Mesodermal cell (in vitro differentiated cells): ENCODE results near the gene IGSF1.

ENCODE experiments used
- H3K27ac ChIP-seq: 2 replicates; pipeline ENCODE4 v1.7.0; 2013; ENCODE audit warnings: mild to moderate bottlenecking, low read depth, low read length, moderate library complexity; ENCODE audit not compliant: severe bottlenecking
- H3K36me3 ChIP-seq: 2 replicates; pipeline ENCODE4 v1.7.1; 2013; ENCODE audit warnings: mild to moderate bottlenecking, low read length, moderate library complexity; ENCODE audit not compliant: control insufficient read depth, insufficient read depth
- H3K4me1 ChIP-seq: one replicate; pipeline ENCODE4 v1.7.1; 2013; ENCODE audit warnings: mild to moderate bottlenecking, low read length; ENCODE audit not compliant: insufficient read depth, control insufficient read depth, poor library complexity, severe bottlenecking
- H3K4me3 ChIP-seq: 2 replicates; pipeline ENCODE4 v1.7.0; 2013; ENCODE audit warnings: low read length, control low read depth, mild to moderate bottlenecking; ENCODE audit not compliant: insufficient read depth, poor library complexity, severe bottlenecking; ENCODE audit errors: extremely low read depth
- H3K9me3 ChIP-seq: 2 replicates; pipeline ENCODE4 v1.7.1; 2013; ENCODE audit warnings: mild to moderate bottlenecking, low read length, moderate library complexity; ENCODE audit not compliant: control insufficient read depth
- WGBS, 2 experiments: methylation state at CpG; one replicate each; pipeline ENCODE4 v1.1.5; 2013; ENCODE audit warnings: missing lambda C conversion rate in 2 of 2; ENCODE audit not compliant: insufficient coverage in 2 of 2; 5-methylcytosine and 5-hydroxymethylcytosine counted together

IGSF1 gene

GRCh38 chrX:131235768-131236545 is 53.1 kb downstream of the IGSF1 start:
- Histone ChIP-seq H3K4me3 (no peak overlapping the region), H3K9me3 (no peaks in the 10 kb centered on the region), H3K4me1 (no peaks in the 10 kb centered on the region), H3K27ac (no peak overlapping the region), H3K36me3 (no peaks in the 10 kb centered on the region)
- 60% methylated on average over 1 of the region's 4 CpGs for WGBS, 2 experiments

- WGBS, 2 experiments = no CpG with 5 or more reads among the region's 1 CpG
- H3K9me3 ChIP-seq = no peaks in the 10 kb centered on the region
- H3K4me3 ChIP-seq = no peak overlapping the region
- H3K27ac ChIP-seq = no peak overlapping the region
- H3K36me3 ChIP-seq = no peaks in the 10 kb centered on the region
- H3K4me1 ChIP-seq = no peaks in the 10 kb centered on the region
These were observed 61.5 kb downstream of the IGSF1 start for GRCh38 chrX:131227608-131228007.

GRCh38 chrX:131226591-131226990 is 62.5 kb downstream of the IGSF1 start:
- no peaks in the 10 kb centered on the region for H3K4me1 ChIP-seq
- H3K27ac ChIP-seq = no peak overlapping the region
- WGBS, 2 experiments = 93% methylated on average over 3 of the region's 4 CpGs; no CpG with 5 or more reads in 1 of the 2 experiments
- H3K36me3 ChIP-seq = no peaks in the 10 kb centered on the region
- H3K9me3 ChIP-seq = no peaks in the 10 kb centered on the region
- H3K4me3 ChIP-seq = no peak overlapping the region

- H3K4me1 ChIP-seq = no peaks in the 10 kb centered on the region
- 100% methylated on average over 1 of the region's 2 CpGs for WGBS, 2 experiments
These were observed 64.0 kb downstream of the IGSF1 start for GRCh38 chrX:131225078-131225477.

More at GRCh38 chrX:131225078-131225477, 64.0 kb downstream of the IGSF1 start:
- H3K27ac ChIP-seq = no peak overlapping the region
- no peaks in the 10 kb centered on the region for H3K36me3 ChIP-seq
- H3K4me3 ChIP-seq = no peak overlapping the region
- H3K9me3 ChIP-seq = no peaks in the 10 kb centered on the region
